ENCODE measurements around the gene SCN10A. TPM values are rescaled to one million over a fixed set of nuclear protein-coding genes. Genes with fewer than 3 reads are reported as not detected.

The SCN10A gene
- total RNA-seq = not detected
- long read RNA-seq = 0 reads

DNA sequence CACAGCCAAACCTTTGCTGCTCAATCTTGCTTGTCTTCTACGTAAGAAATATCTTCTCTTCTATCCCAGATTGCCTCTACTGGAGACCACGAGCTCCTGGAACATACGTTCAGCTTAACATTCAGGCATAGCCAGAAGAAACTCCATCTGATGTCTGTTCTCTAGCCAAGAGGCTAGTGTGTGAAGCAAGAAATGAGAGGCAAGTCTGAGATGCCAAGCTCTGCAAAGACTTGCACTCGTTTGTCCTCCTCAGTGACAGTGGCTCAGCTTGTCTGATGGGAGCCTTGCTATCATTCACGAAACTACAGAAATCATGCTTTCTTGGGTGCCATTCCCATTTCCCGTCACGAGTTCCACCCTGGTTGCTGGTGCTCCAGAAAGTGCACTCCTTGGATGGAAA lies at the start of gene SCN10A:
TSS of gene SCN10A (minus strand) at position 192 of the 400 bp plus-strand sequence. CDS start 22,207 bp downstream, outside the sequence.
- no peak for ATAC-seq
- no peak for DNase-seq
- intact Hi-C loops (cut with DNase I, micrococcal nuclease) = no loop called here

DNA sequence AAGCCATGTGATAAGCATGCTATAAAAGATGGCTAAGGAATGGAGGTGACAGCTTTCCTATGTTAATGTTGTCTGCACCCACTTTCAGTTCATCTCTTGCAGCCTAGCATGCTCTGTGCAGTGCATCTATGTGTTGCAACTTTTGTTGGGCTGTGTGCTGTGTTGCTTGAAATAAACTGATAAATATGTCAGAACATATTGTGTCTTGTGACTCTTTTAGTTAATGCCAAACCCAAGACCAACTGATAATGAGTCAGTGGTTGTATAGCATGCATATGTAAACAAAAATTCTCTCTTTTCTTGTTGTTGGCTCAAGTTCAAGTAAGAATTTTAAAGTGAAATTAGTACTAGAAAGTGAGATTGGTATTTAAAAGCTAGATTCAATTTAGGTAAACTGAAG lies 37.0 kb upstream of the SCN10A start:
- DNase-seq (no peak), ATAC-seq (no peak)
- intact Hi-C loops (cut with DNase I, micrococcal nuclease) = no loop called here

DNA sequence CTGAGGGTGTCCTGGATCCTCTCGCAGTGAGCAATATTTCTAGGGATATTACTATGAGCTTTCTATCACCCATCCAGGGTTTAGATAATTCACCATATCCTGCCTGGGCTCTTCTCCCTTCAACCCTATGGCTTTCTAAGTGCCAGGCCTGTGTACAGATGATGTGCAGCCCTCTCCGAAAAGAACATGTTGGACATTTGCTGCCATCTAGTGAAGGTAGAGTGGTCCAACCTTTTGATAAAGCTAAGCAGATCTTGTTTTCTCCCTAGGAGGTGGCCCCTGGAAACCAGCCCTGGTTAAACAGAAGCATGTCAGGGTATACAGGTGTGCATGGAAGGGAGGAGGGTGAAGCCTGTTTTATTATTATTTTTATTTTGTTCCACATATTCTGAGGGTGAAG lies 27.9 kb upstream of the SCN10A start:
- ATAC-seq (no peak), DNase-seq (no peak)
- intact Hi-C loops (cut with DNase I, micrococcal nuclease) = no loop called here

DNA sequence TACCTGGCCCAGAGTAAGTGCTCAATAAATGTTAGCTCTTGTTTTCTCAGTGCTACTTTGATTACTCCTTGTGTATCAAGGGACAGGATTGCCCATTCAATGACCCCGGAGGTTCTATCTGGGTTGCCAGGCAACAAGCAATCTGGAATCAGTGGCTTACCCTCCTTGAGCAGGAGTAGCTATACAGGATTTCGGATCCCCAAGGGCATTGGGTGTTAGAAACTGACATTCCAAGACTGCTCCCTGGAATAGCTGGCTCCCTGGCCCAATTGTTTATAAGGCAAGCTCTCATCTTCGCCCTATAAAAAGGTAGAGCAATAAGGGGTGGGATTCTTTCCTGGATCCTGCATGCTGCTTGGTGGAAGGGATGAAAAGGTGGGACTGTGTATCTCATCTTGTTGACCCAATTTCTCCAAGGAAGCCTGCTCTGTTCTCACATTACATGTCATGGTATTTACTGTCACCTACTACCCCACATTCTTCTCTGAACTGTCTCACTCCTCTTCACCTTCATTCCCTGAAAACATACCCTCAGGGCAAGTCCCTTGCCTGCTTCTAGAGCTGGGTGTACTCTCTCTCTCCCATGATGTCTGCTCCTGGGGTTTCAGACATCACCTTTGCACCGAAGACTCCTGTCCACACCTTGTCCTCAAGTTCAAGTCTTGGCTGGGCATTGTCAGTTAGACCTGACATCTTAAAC lies 26.4 kb upstream of the SCN10A start:
- intact Hi-C loops (cut with DNase I, micrococcal nuclease) = no loop called here

DNA sequence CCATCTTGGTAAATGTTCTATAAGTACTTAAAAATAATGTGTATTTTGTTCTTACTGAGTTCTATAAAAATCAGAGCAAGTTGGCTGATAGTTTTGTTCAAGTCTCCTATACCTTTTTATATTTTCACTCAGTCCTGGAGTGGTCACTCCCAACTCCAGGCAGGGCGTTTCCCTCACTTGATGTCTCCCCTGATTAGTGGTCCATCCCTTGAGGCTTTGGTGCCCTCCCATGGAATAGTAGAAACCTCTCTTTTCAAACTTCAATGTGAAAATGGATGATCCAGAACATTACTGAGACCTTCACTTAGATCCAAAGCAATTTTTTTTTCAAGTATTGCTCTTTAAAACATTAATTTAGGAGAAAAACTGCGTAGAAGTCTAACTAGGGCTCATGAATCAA lies 25.0 kb upstream of the SCN10A start:
- DNase-seq (no peak), ATAC-seq (no peak)
- intact Hi-C loops (cut with DNase I, micrococcal nuclease) = no loop called here

More for the DNA sequence above, 26.4 kb upstream of the SCN10A start:
- DNase-seq (no peak), ATAC-seq (no peak)

DNA sequence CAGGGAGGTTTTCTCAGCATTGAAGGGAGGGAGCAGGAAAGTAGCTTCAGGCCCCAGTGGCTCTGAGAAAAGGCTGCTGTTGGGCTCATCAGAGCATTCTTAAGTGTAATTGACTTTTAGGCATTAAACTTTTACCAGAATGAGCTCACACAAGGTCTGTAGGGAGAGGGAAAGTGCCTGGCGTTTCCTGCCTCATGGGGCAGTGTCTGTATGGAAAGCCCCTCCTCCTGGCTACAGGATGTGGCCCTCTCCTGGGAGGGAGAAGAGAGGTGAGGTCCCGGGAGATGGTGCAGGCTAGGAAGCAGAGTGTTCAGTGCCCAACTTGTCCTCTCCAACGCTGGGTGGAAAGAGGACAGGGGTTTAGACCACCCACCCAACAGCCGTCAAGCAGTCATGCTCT lies 21.3 kb upstream of the SCN10A start:
- no peak for DNase-seq
- intact Hi-C loops (cut with DNase I, micrococcal nuclease) = no loop called here
- ATAC-seq = no peak

DNA sequence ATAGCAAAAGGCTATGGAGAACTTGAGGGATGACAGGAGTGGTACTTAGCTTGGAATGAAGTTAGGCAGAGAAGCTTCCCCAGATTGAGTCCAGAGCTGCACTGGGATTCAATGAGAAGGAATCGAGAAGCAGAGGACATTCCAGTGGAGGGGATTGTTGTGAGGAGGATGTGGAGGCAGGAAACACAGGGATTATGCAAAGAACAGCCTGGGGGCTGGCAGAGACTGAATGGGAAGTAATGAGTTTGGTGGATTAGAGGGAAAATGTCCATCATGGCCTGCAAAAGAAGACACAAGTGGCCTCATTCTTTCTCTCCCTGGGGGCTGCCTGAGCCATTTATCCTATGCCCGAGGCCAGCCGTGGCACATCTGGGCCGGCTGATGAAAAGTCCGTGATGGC lies 20.5 kb upstream of the SCN10A start:
- ATAC-seq = no peak
- intact Hi-C loops (cut with DNase I, micrococcal nuclease) = no loop called here

DNA sequence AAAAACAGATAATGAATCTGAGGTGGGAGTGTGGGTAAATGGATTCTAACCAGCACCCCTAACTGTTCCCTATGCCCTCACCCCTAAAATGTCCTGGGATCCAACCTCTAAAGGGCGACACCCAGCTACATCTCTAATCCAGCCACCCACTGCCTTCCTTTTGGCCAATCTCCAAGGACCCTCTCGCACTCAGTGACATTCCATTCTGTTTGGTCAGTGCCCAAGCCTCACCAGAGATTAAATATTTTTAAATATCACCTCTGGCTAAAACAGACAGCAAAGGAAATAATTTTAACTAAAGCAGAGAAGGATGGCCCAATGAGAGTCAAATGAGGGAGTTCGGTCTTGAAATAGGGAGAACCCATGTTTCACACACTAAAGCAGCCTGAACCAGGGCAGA lies 19.9 kb upstream of the SCN10A start:
- DNase-seq = no peak
- no peak for ATAC-seq
- intact Hi-C loops (cut with DNase I, micrococcal nuclease) = no loop called here

More for the DNA sequence above, 20.5 kb upstream of the SCN10A start:
- no peak for DNase-seq

DNA sequence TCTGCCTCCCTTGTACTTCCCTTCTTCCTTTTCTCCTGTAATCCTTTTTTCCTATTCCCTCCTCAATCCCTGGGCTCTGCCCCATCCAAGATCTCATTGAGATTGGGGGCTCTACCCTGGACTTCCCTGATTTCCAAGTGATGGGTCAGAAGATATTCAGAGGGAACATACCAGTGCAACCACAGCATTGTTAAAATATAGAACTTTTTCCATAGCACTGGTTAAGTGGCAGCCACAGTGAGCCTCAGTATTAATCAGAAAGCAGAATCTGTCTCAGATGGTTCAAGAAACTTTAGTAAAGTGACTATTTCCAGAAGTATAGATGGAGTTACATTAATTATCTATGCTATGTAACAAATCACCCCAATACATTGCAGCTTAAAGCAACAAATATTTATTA lies 18.7 kb upstream of the SCN10A start:
- no peak for DNase-seq
- intact Hi-C loops (cut with DNase I, micrococcal nuclease) = no loop called here
- no peak for ATAC-seq

DNA sequence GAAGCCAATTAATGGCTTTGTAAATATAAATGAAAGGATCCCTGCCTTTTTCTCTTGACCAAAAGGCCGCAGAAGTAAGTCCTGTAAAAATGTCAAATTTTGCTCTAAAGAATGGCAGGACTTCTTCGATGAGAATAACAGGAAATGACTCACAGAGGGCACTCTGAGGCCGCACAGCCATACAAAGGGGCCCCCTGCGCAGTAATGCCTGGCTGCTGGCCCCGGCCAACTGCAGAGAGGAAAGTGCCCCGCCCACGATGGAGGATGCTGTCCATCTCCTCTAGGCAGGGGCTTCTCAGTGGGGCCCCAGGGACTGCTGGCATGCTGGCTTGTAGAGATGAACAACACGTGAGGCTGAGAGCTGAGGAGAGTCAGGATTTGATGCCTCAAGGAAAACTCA lies 18.1 kb upstream of the SCN10A start:
- ATAC-seq (no peak), DNase-seq (peak; percentile 20 to 28)
- intact Hi-C loops (cut with DNase I, micrococcal nuclease) = no loop called here

DNA sequence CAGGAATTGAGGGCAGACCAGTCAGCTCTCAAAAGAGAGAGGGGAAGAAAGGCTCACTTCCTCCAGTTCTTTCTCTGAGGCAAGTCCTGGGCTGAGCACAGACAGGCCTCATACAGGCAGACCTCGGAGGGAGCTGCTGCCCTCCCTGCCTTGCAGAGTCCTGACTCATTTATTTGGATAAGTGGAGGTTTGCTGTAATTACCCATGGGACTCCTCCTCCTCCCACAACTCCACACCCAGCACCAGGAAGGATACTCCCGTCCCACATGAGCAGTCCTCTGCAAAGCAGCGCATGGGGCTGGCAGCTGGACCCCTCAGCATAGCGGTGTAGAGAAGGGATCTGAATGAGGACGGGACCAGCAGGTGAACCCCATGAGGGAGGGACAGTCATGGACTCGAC lies 13.4 kb upstream of the SCN10A start:
- intact Hi-C loops (cut with DNase I, micrococcal nuclease) = no loop called here
- DNase-seq = no peak
- peak; percentile 52 for ATAC-seq

DNA sequence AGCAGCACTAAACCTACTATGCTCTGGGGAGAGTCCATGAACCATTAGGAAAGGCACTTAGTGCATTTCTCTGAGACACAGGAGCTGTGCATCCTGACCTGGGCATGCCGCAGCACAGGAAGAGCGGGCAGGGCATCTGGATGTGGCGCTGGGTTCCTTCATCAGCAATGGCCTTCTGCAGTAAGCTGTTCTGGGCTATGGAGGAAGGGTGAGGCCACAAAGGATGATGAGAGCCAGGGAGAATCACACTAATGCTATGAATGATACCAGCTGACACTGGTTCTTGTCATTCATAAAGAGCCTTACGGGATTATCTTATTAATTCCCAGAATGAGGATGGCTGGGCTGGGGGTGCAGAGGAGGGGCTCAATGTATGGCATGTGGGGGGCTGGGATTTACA lies 12.7 kb upstream of the SCN10A start:
- ATAC-seq (no peak), DNase-seq (no peak)
- intact Hi-C loops (cut with DNase I, micrococcal nuclease) = no loop called here

DNA sequence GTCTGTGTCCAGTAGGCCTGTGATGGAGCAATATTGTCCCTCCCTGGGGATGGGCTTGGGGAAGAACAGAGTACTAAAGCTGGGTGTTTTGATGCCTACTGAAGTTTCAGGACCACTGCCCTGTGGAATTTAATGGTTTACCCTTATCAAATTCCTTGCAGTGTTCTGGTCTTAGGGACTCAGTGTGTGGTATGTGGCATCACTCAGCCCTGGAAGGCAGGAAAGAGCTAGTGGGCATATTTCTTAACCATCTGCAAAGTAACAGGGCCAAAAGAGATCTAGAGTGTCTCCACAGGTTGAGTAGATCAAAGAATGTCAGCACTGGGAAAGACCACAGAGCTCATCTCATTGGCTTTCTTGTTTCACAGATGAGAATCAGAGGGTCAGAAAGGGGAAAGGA lies 11.8 kb upstream of the SCN10A start:
- intact Hi-C loops (cut with DNase I, micrococcal nuclease) = no loop called here
- DNase-seq (no peak), ATAC-seq (no peak)

DNA sequence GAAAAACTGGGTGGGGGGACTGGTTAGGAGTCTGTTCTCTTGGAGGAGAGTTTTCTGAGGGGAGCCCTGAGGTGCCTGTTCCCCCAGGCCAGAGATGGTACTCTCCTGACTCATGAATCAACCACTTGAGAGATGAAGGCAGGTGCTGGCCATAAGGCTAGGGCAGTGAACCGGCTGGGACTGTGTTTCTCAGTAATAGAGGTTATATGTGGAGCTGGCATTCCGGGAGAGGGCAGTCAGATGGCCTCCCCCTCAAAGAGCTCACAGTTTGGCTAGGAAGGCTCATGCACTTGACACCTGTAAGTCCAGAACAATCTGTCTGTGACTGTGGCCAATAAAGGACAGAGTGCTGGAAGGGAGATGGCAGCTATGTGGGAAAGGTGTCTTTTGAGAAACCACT lies 10.0 kb upstream of the SCN10A start:
- intact Hi-C loops (cut with DNase I, micrococcal nuclease) = no loop called here
- ATAC-seq (no peak), DNase-seq (no peak)

DNA sequence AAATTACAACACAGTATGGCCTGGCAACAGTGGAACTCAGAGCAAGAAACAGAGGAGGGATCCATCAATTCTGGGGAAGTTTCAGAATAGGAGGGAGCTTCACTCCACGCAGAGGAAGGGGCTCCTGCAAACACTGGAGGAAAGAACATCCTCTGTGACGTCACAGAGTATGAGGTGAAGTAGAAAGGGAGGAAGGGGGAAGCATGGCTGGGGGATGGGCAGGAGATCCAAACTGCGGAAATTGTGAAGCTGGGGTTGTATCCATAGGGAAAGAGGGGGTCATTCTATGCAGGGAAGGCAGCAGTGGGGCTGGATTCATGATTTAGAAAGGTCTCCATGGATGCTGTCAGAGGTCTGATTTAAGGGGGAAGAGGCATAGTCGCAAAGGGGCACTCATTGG lies 8.3 kb upstream of the SCN10A start:
- DNase-seq (no peak), ATAC-seq (no peak)
- intact Hi-C loops (cut with DNase I, micrococcal nuclease) = no loop called here

DNA sequence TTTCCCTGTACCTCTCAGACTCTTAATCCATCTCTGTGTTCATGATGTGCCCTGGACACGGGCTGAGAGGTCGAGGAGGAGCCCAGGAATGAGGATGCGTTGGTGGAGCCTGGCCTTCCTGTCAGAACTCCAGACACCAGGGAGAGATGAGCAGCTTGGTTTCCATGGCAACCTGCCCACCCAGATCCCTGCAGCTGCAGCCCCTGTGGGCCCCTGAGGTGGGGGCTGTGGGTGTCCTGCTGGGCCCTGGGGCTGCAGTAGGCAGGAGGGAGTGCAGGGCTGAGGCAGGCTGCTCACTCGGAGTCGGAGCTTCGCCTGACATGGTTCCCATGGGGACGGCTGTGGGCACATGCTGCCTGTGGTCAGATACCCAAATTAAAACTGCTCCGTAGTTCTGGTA lies 7.7 kb upstream of the SCN10A start:
- DNase-seq (no peak), ATAC-seq (no peak)
- intact Hi-C loops (cut with DNase I, micrococcal nuclease) = no loop called here

DNA sequence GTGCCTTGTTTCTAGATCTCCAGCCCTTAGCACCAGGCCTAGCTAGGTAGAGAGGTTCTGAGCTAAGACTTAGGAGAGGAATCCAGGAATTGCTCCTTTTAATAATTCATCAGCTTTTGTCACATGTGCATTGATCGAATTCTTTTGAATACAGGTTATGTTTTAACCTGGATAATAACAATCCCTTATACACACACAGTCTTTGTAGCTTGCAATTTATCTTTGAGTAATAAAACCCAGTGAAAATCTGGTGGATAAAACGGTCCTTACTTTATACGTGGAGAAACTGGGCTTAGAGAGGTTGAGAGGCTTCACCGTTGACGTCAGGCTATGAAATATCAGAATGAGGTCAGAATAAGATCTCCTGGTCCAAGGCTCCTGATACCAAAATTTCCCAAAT lies 7.2 kb upstream of the SCN10A start:
- intact Hi-C loops (cut with DNase I, micrococcal nuclease) = no loop called here
- DNase-seq = no peak
- ATAC-seq = no peak

DNA sequence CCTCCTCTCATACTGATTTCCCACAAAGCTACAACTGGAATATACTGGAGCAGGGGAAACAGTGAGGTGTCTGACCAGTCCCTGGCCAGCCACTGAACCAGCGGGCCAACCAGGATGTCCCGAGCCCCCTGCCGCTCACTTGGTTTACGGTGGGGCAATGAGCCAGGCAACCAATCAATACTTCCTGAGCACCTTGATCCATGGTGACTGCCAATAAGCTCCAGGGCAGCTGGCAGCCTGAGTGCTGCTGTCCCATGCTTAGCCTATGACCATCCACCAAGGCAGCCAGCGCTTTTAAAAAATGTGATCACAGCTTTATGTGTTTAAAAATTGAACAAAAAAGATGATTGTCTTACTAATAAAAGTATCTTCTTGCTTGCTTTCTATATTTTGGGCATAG lies 4.2 kb downstream of the SCN10A start:
- intact Hi-C loops (cut with DNase I, micrococcal nuclease) = no loop called here
- DNase-seq (no peak), ATAC-seq (no peak)

DNA sequence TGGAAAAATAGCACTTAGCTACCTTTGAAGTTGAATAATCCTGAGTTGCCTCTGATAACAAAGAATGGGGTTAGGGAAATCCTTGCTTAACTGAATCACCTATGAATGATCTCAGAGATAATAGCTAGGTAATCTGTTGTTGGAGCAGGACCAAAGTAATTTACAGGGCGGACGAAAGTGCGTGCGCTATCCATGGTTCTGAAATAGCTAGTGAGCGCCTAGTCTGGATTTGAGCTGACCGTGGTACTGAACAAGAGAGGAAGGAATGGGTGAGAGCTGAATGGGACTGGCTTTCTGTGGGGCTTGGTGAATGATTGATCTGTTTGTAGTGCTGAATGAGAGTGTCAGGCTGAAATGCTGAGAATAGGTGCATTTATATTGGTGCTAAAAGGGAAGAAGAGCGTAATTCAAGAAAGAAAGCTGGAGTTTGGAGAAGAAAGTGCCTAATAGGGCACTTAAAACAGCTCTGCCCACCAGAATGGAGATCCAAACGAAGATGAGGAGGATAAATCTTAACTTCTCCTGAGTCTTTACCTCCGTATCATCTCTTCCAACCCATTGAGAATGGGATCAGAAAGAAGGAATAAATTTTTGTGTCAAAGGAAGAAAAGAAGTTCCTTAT lies 10.1 kb downstream of the SCN10A start:
- intact Hi-C loops (cut with DNase I, micrococcal nuclease) = no loop called here
- peak; percentile 70 for ATAC-seq
- peak in 1 of 2 donors; percentile 48 for DNase-seq

DNA sequence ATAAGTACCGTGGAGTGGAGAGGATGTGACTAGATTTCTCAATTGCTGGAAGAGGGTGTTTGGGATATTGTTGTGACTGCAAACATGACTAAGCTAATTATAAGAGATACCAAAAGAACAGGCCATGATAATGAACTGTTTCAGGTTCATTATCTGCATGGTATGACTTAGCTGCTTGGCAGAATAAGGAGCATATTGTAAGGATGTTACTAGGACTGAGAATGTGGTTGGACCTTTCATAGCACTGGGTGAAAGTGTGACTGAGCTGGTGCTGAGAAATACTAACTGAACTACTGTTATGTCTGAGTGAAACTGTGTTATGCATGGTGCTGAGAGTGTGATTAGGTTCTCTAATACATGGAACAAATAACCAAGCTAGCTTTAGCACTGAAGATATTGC lies 11.0 kb downstream of the SCN10A start:
- ATAC-seq (no peak), DNase-seq (no peak)
- intact Hi-C loops (cut with DNase I, micrococcal nuclease) = no loop called here

DNA sequence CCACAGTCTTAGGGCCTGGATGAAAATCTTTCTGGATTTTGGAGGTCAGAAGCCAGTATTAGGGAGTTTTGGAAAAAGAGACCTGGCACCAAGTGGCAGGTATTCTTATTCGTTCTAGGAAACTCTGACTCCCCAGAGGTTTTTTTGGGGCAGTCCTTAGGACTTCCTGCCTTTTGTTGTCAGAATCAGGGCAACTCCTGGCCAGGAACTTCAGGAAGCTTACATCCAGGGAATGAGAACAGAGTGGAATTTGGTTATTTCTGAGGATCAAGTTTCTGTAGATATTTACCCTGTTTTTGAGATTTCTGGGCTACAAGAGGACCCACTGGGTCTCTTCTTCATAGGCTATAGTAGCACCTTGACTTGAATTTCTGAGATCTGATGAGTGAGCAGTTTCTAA lies 15.5 kb downstream of the SCN10A start:
- intact Hi-C loops (cut with DNase I, micrococcal nuclease) = no loop called here
- DNase-seq (no peak), ATAC-seq (no peak)
